SK-N-SH (cell line): Measurements from ENCODE around the gene MSH5. TPM values are rescaled to one million over a fixed set of nuclear protein-coding genes. Genes with fewer than 3 reads are reported as not detected.

Experiments used
- CTCF ChIA-PET: fragments of 300-600, 350-600 bp; formaldehyde crosslinking; extraction: SDS; loops from one replicate; lab custom pipeline; 2021; lab: Yijun Ruan, JAX
- POLR2A ChIA-PET: fragments of 350-600 bp; sonication (Branson Sonifier 250); formaldehyde crosslinking; extraction: SDS; loops from one replicate; lab custom pipeline; 2020; ENCODE audit warnings: antibody characterized with exemption, inconsistent platforms; lab: Yijun Ruan, JAX
- DNase-seq: peaks from one replicate; pipeline ENCODE4 v3.0.0; 2012
- H2AFZ ChIP-seq: fragments of 200-600 bp; sonication (generic); 2 replicates; pipeline ENCODE4 v1.8.1; 2016; ENCODE audit warnings: antibody characterized with exemption, mild to moderate bottlenecking, low read depth
- H3F3A ChIP-seq: fragments of 200-600 bp; sonication (generic); replicated peaks from 2 replicates; pipeline ENCODE3; 2016; ENCODE audit warnings: antibody characterized with exemption, mild to moderate bottlenecking; ENCODE audit not compliant: insufficient read depth
- H3K27ac ChIP-seq, 2 experiments: fragments of 200-500 bp in 1 of 2; fragments of 200-600 bp in 1 of 2; sonication (Bioruptor generic) in 1 of 2; sonication (generic), shearing (Covaris generic) in 1 of 2; 2 replicates each; pipeline versions ENCODE4 v1.5.1 to v1.6.1; 2014 to 2016; ENCODE audit warnings: low read depth in 2 of 2, inconsistent platforms in 1 of 2, low read length in 1 of 2, mild to moderate bottlenecking in 1 of 2, mixed read lengths in 1 of 2
- H3K27me3 ChIP-seq: fragments of 200-600 bp; sonication (generic), shearing (Covaris generic); 2 replicates; pipeline ENCODE4 v1.6.1; 2016; ENCODE audit warnings: mixed run types; ENCODE audit not compliant: insufficient read depth
- H3K36me3 ChIP-seq, 2 experiments: fragments of 200-500 bp in 1 of 2; fragments of 200-600 bp in 1 of 2; sonication (Bioruptor generic) in 1 of 2; sonication (generic) in 1 of 2; replicated peaks in 1 of 2; 2 replicates each; pipeline versions ENCODE3 to v1.5.1; 2014 to 2016; ENCODE audit warnings: low read length in 1 of 2, mild to moderate bottlenecking in 1 of 2; ENCODE audit not compliant: insufficient read depth in 2 of 2, control insufficient read depth in 1 of 2
- H3K4me1 ChIP-seq, 2 experiments: fragments of 200-500 bp in 1 of 2; fragments of 200-600 bp in 1 of 2; sonication (Bioruptor generic) in 1 of 2; sonication (generic), shearing (Covaris generic) in 1 of 2; 2 replicates each; pipeline versions ENCODE4 v1.5.1 to v1.6.1; 2014 to 2016; ENCODE audit warnings: low read depth in 1 of 2, low read length in 1 of 2, mixed run types in 1 of 2; ENCODE audit not compliant: insufficient read depth in 2 of 2, control insufficient read depth in 1 of 2
- H3K4me2 ChIP-seq: fragments of 200-600 bp; sonication (generic), shearing (Covaris generic); 2 replicates; pipeline ENCODE4 v1.6.1; 2017; ENCODE audit warnings: mixed run types
- H3K4me3 ChIP-seq, 2 experiments: fragments of 200-500 bp in 1 of 2; fragments of 200-600 bp in 1 of 2; sonication (Bioruptor generic) in 1 of 2; sonication (generic), shearing (Covaris generic) in 1 of 2; 2 replicates each; pipeline versions ENCODE4 v1.5.1 to v1.8.1; 2014 to 2016; ENCODE audit warnings: low read depth in 2 of 2, inconsistent platforms in 1 of 2, low read length in 1 of 2, mild to moderate bottlenecking in 1 of 2, mixed read lengths in 1 of 2, moderate library complexity in 1 of 2
- H3K79me2 ChIP-seq: fragments of 200-600 bp; sonication (generic); 2 replicates; pipeline ENCODE4 v1.8.1; 2017; ENCODE audit warnings: mild to moderate bottlenecking; ENCODE audit not compliant: insufficient read depth
- H3K9ac ChIP-seq: fragments of 200-600 bp; sonication (generic); 2 replicates; pipeline ENCODE4 v1.6.1; 2017; ENCODE audit warnings: mixed run types
- H3K9me2 ChIP-seq: fragments of 200-600 bp; sonication (generic); 2 replicates; pipeline ENCODE4 v1.6.1; 2017; ENCODE audit warnings: mixed run types
- H3K9me3 ChIP-seq: fragments of 200-600 bp; sonication (generic); 2 replicates; pipeline ENCODE4 v1.6.1; 2017; ENCODE audit warnings: mixed run types, mild to moderate bottlenecking, moderate library complexity
- H4K20me1 ChIP-seq: fragments of 200-600 bp; sonication (generic); 2 replicates; pipeline ENCODE4 v1.6.1; 2017; ENCODE audit warnings: mild to moderate bottlenecking, mixed run types; ENCODE audit not compliant: insufficient read depth
- CHD2 ChIP-seq: fragments of 150-350 bp; IDR thresholded peaks from 2 replicates; pipeline ENCODE4 v1.6.1; 2018; ENCODE audit warnings: low read length; ENCODE audit not compliant: partially characterized antibody
- EP300 ChIP-seq, 2 experiments: IDR thresholded peaks; 2 replicates each; pipeline versions ENCODE4 v1.4.0 to v1.6.1; 2012; ENCODE audit warnings: borderline replicate concordance in 1 of 2, low read depth in 1 of 2, low read length in 1 of 2
- EZH2phosphoT487 ChIP-seq: fragments of 200-600 bp; sonication (generic); IDR thresholded peaks from 2 replicates; pipeline ENCODE4 v1.6.1; 2017; ENCODE audit warnings: low read depth, mixed run types, mild to moderate bottlenecking, antibody characterized with exemption, moderate library complexity, borderline replicate concordance
- FOSL2 ChIP-seq: IDR thresholded peaks from 2 replicates; pipeline ENCODE4 v1.4.0; 2012; ENCODE audit warnings: low read depth, mild to moderate bottlenecking, moderate library complexity, borderline replicate concordance
- FOXJ3 ChIP-seq: sonication (generic); formaldehyde crosslinking; IDR thresholded peaks from 2 replicates; pipeline ENCODE4 v1.5.1; 2020; ENCODE audit warnings: mild to moderate bottlenecking, missing genetic modification reagents
- FOXM1 ChIP-seq: IDR thresholded peaks from 2 replicates; pipeline ENCODE4 v1.4.0; 2012; ENCODE audit warnings: low read depth, mild to moderate bottlenecking
- GABPA ChIP-seq: IDR thresholded peaks from 2 replicates; pipeline ENCODE4 v1.4.0; 2012; ENCODE audit warnings: low read depth, mild to moderate bottlenecking
- JUND ChIP-seq: IDR thresholded peaks from 2 replicates; pipeline ENCODE4 v1.4.0; 2012
- MEF2A ChIP-seq: IDR thresholded peaks from 2 replicates; pipeline ENCODE4 v1.4.0; 2012; ENCODE audit warnings: low read depth, borderline replicate concordance
- NFIC ChIP-seq: IDR thresholded peaks from 2 replicates; pipeline ENCODE4 v1.4.0; 2012; ENCODE audit warnings: borderline replicate concordance
- NRF1 ChIP-seq: IDR thresholded peaks from 2 replicates; pipeline ENCODE4 v1.6.1; 2012; ENCODE audit warnings: low read depth, mild to moderate bottlenecking, low read length
- POLR2AphosphoS5 ChIP-seq: IDR thresholded peaks from 2 replicates; pipeline ENCODE4 v1.6.1; 2012; ENCODE audit warnings: low read depth, low read length
- RAD21 ChIP-seq: IDR thresholded peaks from 2 replicates; pipeline ENCODE4 v1.6.1; 2012; ENCODE audit warnings: mild to moderate bottlenecking, low read length
- RCOR1 ChIP-seq: fragments of 150-350 bp; IDR thresholded peaks from 2 replicates; pipeline ENCODE4 v1.6.1; 2017; ENCODE audit warnings: antibody characterized with exemption, low read length
- REST ChIP-seq: IDR thresholded peaks from 2 replicates; pipeline ENCODE4 v1.6.1; 2012; ENCODE audit warnings: mild to moderate bottlenecking, low read depth, low read length, moderate library complexity
- RFX5 ChIP-seq: IDR thresholded peaks from 2 replicates; pipeline ENCODE4 v1.6.1; 2012; ENCODE audit warnings: mild to moderate bottlenecking, improper control_type of control experiment, low read length
- SIN3A ChIP-seq: IDR thresholded peaks from 2 replicates; pipeline ENCODE4 v1.6.1; 2012; ENCODE audit warnings: low read depth, mild to moderate bottlenecking, low read length, moderate library complexity, borderline replicate concordance
- SMC3 ChIP-seq: IDR thresholded peaks from 2 replicates; pipeline ENCODE4 v1.6.1; 2012; ENCODE audit warnings: low read depth, low read length, improper control_type of control experiment
- TEAD4 ChIP-seq: IDR thresholded peaks from 2 replicates; pipeline ENCODE4 v1.4.0; 2012; ENCODE audit warnings: mild to moderate bottlenecking, borderline replicate concordance; ENCODE audit not compliant: insufficient read depth
- ZBTB33 ChIP-seq: IDR thresholded peaks from 2 replicates; pipeline ENCODE4 v1.4.0; 2012; ENCODE audit warnings: low read depth, borderline replicate concordance
- WGBS: methylation state at CpG from one replicate; pipeline ENCODE4 v1.1.6; 2017; ENCODE audit warnings: low lambda C conversion rate; 5-methylcytosine and 5-hydroxymethylcytosine counted together
- polyA plus RNA-seq, 3 experiments: library from polyadenylated mRNA; depleted of rRNA; stranded (reverse); fragments of >200 nt; gene quantifications; 2 replicates each; pipeline ENCODE4 v1.2.3, GENCODE V29; 2012

The MSH5 gene
- polyA plus RNA-seq, 1 of the 3 experiments (the other 2 are of a cell fraction) = 16.0 TPM

GRCh38 chr6:31702819-31703716 is 36.7 kb upstream of the MSH5 start, which contains the start of gene ABHD16A (continued):
- TF ChIP-seq RFX5 = no peak; the same call in 1 of the 2 replicates
- peak; percentile 48; the same call in 1 of the 2 replicates for TF ChIP-seq GABPA
- no peak for TF ChIP-seq TEAD4
- TF ChIP-seq NRF1 = peak; percentile 3; the same call in 1 of the 2 replicates
- peak; percentile 57; the same call in 1 of the 2 replicates for TF ChIP-seq REST
- TF ChIP-seq EP300 (IDR thresholded peaks at IDR 0.05; ENCODE audit: borderline replicate concordance in 1 of 2, low read depth in 1 of 2, low read length in 1 of 2) = peak in 1 of 2 experiments; percentile 28; a peak in 2 of 4 replicates
- TF ChIP-seq RCOR1 = peak; percentile 58; the same call in 1 of the 2 replicates
- TF ChIP-seq JUND = no peak
- no peak for TF ChIP-seq RAD21

- no peak overlapping the region for H3K27ac ChIP-seq
- H3K9me3 ChIP-seq = no peaks in the 10 kb centered on the region
- H3F3A ChIP-seq = peaks cover 12% of the 10 kb centered on the region
- H3K9ac ChIP-seq = no peak overlapping the region
- no peak overlapping the region for H3K4me2 ChIP-seq
- WGBS = 57% methylated on average over 6 of the region's 6 CpGs
- H3K4me1 ChIP-seq = peaks cover 0 to 13% of the 10 kb centered on the region in 2 experiments; a peak in 2 of 4 replicates
- H2AFZ ChIP-seq = no peak overlapping the region
- no peaks in the 10 kb centered on the region for H3K27me3 ChIP-seq
- H3K9me2 ChIP-seq = no peaks in the 10 kb centered on the region
- H4K20me1 ChIP-seq = no peaks in the 10 kb centered on the region
- DNase-seq = no peak
- H3K4me3 ChIP-seq = no peak overlapping the region
- POLR2A ChIA-PET = interaction anchor here (0.5 kb wide), 1 partner anchor 85 kb away, joined by 5 read pairs; no protein-coding TSS in a partner anchor
- H3K79me2 ChIP-seq = peaks cover 19% of the 10 kb centered on the region
- CTCF ChIA-PET = interaction anchor here (1.2 kb wide), 1 partner anchor 24 kb away, joined by 3 read pairs; no protein-coding TSS in a partner anchor
- no peaks in the 10 kb centered on the region for H3K36me3 ChIP-seq
- TF ChIP-seq FOXJ3 (CRISPR knock-in tag) (no peak), EP300 (IDR thresholded peaks at IDR 0.05; ENCODE audit: borderline replicate concordance in 1 of 2, low read depth in 1 of 2, low read length in 1 of 2) (no peak), NFIC (no peak), SIN3A (no peak), CHD2 (no peak), POLR2AphosphoS5 (no peak), ZBTB33 (no peak), EZH2phosphoT487 (no peak), MEF2A (no peak), REST (no peak), SMC3 (no peak), FOXM1 (no peak), FOSL2 (no peak)
These were observed 33.9 kb upstream of the MSH5 start for GRCh38 chr6:31705931-31706330.
